K562 (cell line): Measurements from ENCODE around the gene KLHL22. TPM values are rescaled to one million over a fixed set of nuclear protein-coding genes. Genes with fewer than 3 reads are reported as not detected.
A peak's percentile ranks its signal among the peaks of the same experiment; 100 is the strongest.

ENCODE experiments used
- CAMTA2 ChIP-seq: fragments of 250-450 bp; sonication (Bioruptor Pico); conservative IDR thresholded peaks from 2 replicates; pipeline ENCODE4 v1.5.1; 2022
- CBX8 ChIP-seq: fragments of 200-600 bp; sonication (generic); IDR thresholded peaks from 2 replicates; pipeline ENCODE4 v1.6.1; 2012; ENCODE audit warnings: borderline replicate concordance, mixed run types, low read depth, mild to moderate bottlenecking, moderate library complexity, mixed read lengths, low read length, control low read depth, inconsistent platforms; ENCODE audit not compliant: poor library complexity, severe bottlenecking; ENCODE audit errors: extremely low read depth
- ESRRA ChIP-seq: fragments of 450-650 bp; IDR thresholded peaks from 2 replicates; pipeline ENCODE4 v1.6.1; 2014; ENCODE audit warnings: low read depth, mild to moderate bottlenecking, moderate library complexity, borderline replicate concordance
- ETS1 ChIP-seq: conservative IDR thresholded peaks from 2 replicates; pipeline ENCODE4 v1.6.1; 2011; ENCODE audit warnings: low read depth, mild to moderate bottlenecking, low read length; ENCODE audit not compliant: control insufficient read depth
- GATA2 ChIP-seq: sonication (generic); formaldehyde crosslinking; IDR thresholded peaks from 2 replicates; pipeline ENCODE4 v1.4.0; 2020; ENCODE audit warnings: mild to moderate bottlenecking, missing genetic modification reagents
- HDGF ChIP-seq: fragments of 450-650 bp; IDR thresholded peaks from 2 replicates; pipeline ENCODE4 v1.6.1; 2016
- KAT8 ChIP-seq: fragments of 450-650 bp; IDR thresholded peaks from 2 replicates; pipeline ENCODE4 v1.6.1; 2016; ENCODE audit warnings: low read depth, mild to moderate bottlenecking
- NCOA1 ChIP-seq: fragments of 450-650 bp; IDR thresholded peaks from 2 replicates; pipeline ENCODE4 v1.6.1; 2016; ENCODE audit warnings: low read depth
- NCOA2 ChIP-seq, 2 experiments: fragments of 450-650 bp; IDR thresholded peaks; 2 replicates each; pipeline ENCODE4 v1.6.1; 2018; ENCODE audit warnings: mild to moderate bottlenecking in 2 of 2, moderate library complexity in 1 of 2; ENCODE audit not compliant: partially characterized antibody in 2 of 2
- SMAD1 ChIP-seq: fragments of 150-350 bp; IDR thresholded peaks from 2 replicates; pipeline ENCODE4 v1.6.1; 2014; ENCODE audit warnings: low read length, low read depth; ENCODE audit not compliant: partially characterized antibody
- ZBTB1 ChIP-seq: sonication (generic); formaldehyde crosslinking; IDR thresholded peaks from 2 replicates; pipeline ENCODE4 v1.8.1; 2023; ENCODE audit warnings: missing genetic modification reagents, low read depth, mild to moderate bottlenecking, borderline replicate concordance
- ZNF146 ChIP-seq: IDR thresholded peaks from one replicate; pipeline ENCODE4 v1.6.1; 2018; ENCODE audit warnings: missing compliant biosample characterization; ENCODE audit not compliant: unreplicated experiment
- ZNF217 ChIP-seq: sonication (generic); formaldehyde crosslinking; IDR thresholded peaks from 2 replicates; pipeline ENCODE4 v1.8.0; 2022; ENCODE audit warnings: mild to moderate bottlenecking, missing genetic modification reagents
- ZNF395 ChIP-seq: fragments of 200-800 bp; sonication (Bioruptor generic); IDR thresholded peaks from 2 replicates; pipeline ENCODE4 v1.6.1; 2017; ENCODE audit warnings: missing genetic modification characterization, missing compliant biosample characterization
- ZSCAN32 ChIP-seq: fragments of 450-650 bp; formaldehyde crosslinking; IDR thresholded peaks from 2 replicates; pipeline ENCODE4 v1.4.0; 2020; ENCODE audit warnings: mild to moderate bottlenecking, moderate library complexity
- polyA plus RNA-seq, 8 experiments: library from polyadenylated mRNA; depleted of rRNA in 4 of 8; stranded (reverse) in 5 of 8; unstranded in 3 of 8; fragments of >200 nt; fragmentation: Nextera tagmentation in 2 of 8; fragmentation: Illumina TruSeq in 1 of 8; extraction: Ambion mirVana in 2 of 8; extraction: Trizol in 1 of 8; gene quantifications; 2 replicates each; pipeline versions ENCODE4 v1.2.1 to v1.2.3, GENCODE V29; 2011 to 2014; ENCODE audit warnings: inconsistent platforms in 1 of 8, missing spikeins in 1 of 8
- total RNA-seq, 7 experiments: library from RNA; depleted of rRNA in 6 of 7; stranded (reverse); fragments of >200 nt in 6 of 7; fragmentation: Illumina TruSeq in 2 of 7; extraction: Trizol in 2 of 7; gene quantifications; 2 replicates each; pipeline versions ENCODE4 v1.2.1 to v1.2.3, GENCODE V29; 2011 to 2021; ENCODE audit warnings: low replicate concordance in 1 of 7

Gene KLHL22
- total and polyA plus RNA-seq, 9 of the 15 experiments (the other 6 are each of a cell fraction or from before 2014, with no cell fraction given): 1.3 to 25.6 (median 15.2) TPM

GRCh38 chr22:20429254-20430100 is 66.1 kb downstream of the KLHL22 start (continued):
- TF ChIP-seq ZNF395 (CRISPR knock-in tag) (no peak), ESRRA (peak; percentile 49; the same call in 1 of the 2 replicates), CAMTA2 (no peak), ZBTB1 (CRISPR knock-in tag) (no peak), GATA2 (CRISPR knock-in tag) (peak; percentile 94), NCOA1 (no peak), HDGF (no peak), SMAD1 (peak; percentile 24), ZSCAN32 (CRISPR knock-in tag) (peak; percentile 64), KAT8 (no peak), ZNF146 (CRISPR knock-in tag) (no peak), NCOA2 (IDR thresholded peaks at IDR 0.05; ENCODE audit: partially characterized antibody in 2 of 2) (no peak), ETS1 (peak; percentile 47; the same call in 1 of the 2 replicates), CBX8 (peak; percentile 51), ZNF217 (CRISPR knock-in tag) (no peak)
